Measurements from ENCODE around the gene SAMHD1.
A peak's percentile ranks its signal among the peaks of the same experiment; 100 is the strongest.
"Not testable (repeated sequence)": the region's sequence is repeated elsewhere in the genome, so short reads cannot be mapped to it uniquely, and the experiment has no call there.

SAMHD1 gene

DNA sequence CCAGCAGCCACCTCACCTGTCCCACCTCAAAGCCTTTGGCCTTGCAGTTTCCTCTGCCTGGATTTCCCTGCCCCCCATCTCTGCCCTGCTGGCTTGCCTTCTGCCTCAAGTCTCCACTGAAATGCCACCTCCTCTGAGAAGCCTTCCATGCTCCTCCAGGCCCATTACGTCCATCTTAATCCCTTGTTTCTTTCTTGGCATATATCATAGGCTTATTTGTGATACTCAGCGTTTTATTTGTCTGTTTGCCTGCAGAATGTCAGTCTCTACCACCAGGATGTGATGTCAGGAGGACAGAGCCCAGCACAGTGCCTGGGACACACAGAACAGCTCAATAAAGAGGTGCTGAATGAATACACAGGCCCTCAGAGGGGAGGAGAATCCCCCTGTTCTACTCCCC lies 100.0 kb downstream of the SAMHD1 start:
- no peak for DNase-seq (ENCODE audit: low read depth)

DNA sequence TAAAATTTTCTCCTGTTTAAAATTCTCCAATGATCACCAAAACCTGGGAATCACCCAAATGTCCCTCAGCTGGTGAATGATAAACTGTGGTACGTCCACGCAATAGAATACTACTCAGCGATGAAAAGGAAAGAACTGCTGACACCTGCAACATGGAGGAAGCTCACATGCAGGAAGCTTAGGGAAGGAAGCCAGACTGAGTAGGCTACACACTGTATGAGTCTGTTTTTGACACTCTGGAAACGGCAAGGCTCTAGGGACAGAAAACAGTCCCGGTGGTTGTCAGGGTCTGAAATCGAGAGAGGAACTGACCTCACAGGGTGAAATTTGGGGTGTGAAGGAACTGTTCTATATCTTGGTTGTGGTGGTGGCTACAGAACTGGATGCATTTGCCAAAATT lies 100.7 kb downstream of the SAMHD1 start:
- DNase-seq (ENCODE audit: low read depth), result no peak

GRCh38 chr20:36849333-36850065 lies 102.0 kb downstream of the SAMHD1 start:
- DNase-seq (ENCODE audit: low read depth), result no peak

DNA sequence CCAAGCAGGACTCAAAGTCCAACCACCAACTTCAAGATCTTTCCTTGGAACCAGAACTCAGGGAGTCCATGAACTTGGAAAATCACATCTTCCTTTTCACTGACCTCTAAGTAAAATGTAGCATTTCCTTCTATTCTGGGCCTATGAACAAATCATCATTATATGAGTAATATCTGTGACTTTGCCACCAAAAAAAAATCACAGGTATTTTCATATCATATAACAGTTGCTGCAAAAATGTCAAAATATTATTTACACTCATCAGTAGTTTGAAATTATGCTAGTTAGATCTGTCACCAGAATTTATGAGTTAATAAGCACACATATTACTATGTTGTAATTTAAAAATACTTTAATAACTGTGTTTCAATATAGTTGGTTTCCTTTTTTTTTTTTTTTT lies 102.8 kb downstream of the SAMHD1 start:
- DNase-seq (ENCODE audit: low read depth), result no peak

DNA sequence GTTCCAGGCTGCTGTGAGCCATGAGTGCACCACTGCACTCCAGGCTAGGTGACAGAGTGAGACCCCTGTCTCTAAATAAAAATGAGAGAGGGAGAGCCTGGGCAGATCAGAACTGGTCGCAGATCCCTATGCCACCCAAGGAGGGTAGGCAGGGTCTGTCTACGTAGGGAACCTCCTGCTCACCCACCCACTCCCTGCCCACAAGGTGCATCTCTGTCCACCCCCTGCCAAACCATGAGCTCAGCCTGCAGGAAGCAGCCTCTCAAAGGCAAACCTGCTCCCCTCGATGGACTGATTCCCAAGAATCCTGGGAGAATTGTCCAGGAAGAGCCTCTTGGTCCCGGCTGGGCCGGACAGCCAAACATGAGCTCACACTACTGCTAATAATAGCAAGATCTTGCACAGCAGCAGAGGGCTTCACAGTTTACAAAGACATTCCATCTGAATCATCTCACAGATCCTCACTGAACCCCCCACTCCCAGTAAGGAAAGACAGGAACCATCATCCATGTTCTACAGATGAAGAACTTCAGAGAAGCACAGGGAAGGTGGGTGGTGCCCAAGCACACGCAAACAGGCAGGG lies 103.3 kb downstream of the SAMHD1 start:
- DNase-seq (ENCODE audit: low read depth), result peak; percentile 64

GRCh38 chr20:36847710-36848040 lies 103.8 kb downstream of the SAMHD1 start:
- DNase-seq (ENCODE audit: low read depth), result no peak

DNA sequence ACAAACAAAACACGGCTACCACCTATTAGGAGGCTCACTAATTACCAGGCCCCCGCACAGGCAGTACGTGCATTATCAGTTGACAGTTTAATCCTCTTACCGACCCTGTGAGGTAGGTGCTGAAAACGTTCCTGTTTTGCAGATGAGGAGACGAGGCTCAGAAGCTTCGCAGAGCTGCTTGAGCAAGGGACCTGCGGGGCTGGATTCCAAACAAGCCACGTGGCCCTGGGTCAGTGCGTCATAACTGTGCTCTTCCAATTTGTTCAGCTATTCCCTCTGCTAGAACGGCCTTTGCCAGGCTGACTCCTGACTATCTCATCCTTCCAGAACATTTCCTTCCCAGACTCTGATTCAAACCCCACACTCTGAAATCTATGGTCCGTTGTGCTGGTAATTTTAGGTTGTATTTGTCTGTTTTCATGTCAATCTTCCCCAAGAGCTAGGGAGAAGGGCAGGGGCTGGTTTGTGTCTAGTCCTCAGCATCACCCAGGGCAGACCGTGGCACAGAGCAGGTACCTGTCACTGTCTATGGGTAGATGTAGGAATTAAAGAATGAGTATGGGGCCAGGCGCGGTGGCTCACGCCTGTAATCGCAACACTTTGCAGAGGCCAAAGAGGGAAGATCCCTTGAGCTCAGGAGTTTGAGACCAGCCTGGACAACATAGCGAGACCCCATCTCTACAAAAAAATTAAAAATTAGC lies 104.3 kb downstream of the SAMHD1 start:
- DNase-seq (ENCODE audit: low read depth), result no peak

- no peak for DNase-seq (ENCODE audit: low read depth)
These were observed 106.1 kb downstream of the SAMHD1 start for GRCh38 chr20:36845288-36845971.

GRCh38 chr20:36841030-36841429 lies 110.5 kb downstream of the SAMHD1 start:
- not testable (repeated sequence) for DNase-seq (ENCODE audit: low read depth)
